Cerebellar nuclear complex (tissue), 1 donor: Measurements from ENCODE around the gene GATA5.

ENCODE experiments used
- DNase-seq, 2 experiments: peaks; one replicate each; lab custom pipeline; 2025; lab: John Stamatoyannopoulos, UW

The GATA5 gene

GRCh38 chr20:62487561-62488354, 12.0 kb upstream of the GATA5 start:
- DNase-seq, result no peak

DNA sequence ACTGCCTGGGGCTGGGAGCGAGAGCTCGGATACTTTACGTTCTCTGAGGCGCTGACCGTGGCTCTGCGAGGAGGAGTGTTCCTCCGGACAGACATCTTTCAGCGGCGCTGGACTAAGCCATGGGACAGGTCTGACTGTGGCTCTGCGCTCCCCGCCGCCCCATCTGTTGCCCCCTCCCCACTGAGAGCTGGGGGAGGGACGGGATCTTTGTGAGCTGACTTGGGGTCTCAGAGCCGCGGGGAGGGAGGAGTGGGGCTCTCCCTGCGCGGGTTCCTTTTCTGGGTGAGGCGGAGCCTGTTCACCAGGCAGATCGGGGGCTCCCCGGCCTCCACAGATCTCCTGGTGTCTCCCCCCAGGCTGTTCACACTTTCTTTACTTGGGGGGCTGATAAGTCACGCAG, 11.3 kb upstream of the GATA5 start:
- no peak for DNase-seq

- no peak for DNase-seq
These were observed 10.7 kb upstream of the GATA5 start for GRCh38 chr20:62486484-62486883.

- DNase-seq, result no peak
These were observed 9.9 kb upstream of the GATA5 start for GRCh38 chr20:62485701-62486089.

- DNase-seq, result no peak
These were observed 9.4 kb upstream of the GATA5 start for GRCh38 chr20:62485062-62485700.

DNA sequence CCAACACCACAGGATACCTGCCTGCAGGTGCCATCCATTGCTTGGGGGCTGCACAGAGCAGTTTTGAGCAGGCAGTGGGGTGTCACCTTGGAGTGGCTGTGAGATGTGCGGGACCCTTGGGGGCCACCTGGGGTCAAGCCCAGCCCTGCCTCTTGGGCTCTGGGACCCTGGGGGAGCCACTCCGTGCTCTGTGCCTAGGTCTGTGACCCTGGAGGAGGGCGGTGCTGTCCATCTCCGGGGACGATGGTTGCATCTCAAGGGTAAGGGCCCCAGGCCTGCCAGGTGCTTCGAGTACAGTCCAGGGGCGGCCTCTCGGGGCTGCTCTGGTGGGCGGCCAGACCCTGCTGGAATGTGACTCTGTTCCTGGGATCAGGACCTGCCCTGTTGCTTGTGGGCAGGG, 8.7 kb upstream of the GATA5 start:
- no peak for DNase-seq

GRCh38 chr20:62483613-62484458, 8.0 kb upstream of the GATA5 start:
- no peak for DNase-seq

GRCh38 chr20:62482974-62483373, 7.2 kb upstream of the GATA5 start:
- no peak for DNase-seq

DNA sequence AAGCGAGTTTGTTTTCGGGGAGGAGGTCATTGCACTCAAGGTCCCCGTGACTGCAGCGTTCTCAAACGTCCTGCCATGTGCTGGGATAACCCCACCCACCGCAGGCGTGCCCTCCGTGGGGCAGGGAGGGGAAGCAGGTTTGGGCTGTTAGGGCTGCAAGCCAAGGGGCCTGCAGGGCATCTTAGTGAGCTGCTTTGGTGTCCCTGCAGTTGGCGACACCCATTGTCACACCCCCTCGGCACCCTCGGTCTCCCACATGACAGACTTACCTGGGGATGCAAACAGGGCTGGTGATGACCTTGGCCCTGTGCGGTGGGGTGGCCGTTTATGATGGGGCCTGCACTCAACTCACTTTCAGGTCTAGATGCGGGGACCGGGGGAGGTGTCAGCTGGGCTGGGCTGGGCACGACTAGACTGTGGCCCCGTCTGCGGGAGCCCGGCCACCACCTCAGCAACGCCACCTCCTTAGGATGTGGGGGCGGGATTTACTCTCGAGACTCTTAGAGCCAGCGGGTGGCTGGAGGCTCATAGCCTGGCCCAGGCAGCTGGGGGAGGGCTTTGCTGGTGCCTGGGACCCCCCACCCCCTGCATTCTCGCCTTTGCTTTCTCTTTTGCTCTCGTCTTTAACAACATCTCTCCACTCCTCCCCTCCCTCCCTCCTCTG, 6.5 kb upstream of the GATA5 start:
- DNase-seq, result no peak

DNA sequence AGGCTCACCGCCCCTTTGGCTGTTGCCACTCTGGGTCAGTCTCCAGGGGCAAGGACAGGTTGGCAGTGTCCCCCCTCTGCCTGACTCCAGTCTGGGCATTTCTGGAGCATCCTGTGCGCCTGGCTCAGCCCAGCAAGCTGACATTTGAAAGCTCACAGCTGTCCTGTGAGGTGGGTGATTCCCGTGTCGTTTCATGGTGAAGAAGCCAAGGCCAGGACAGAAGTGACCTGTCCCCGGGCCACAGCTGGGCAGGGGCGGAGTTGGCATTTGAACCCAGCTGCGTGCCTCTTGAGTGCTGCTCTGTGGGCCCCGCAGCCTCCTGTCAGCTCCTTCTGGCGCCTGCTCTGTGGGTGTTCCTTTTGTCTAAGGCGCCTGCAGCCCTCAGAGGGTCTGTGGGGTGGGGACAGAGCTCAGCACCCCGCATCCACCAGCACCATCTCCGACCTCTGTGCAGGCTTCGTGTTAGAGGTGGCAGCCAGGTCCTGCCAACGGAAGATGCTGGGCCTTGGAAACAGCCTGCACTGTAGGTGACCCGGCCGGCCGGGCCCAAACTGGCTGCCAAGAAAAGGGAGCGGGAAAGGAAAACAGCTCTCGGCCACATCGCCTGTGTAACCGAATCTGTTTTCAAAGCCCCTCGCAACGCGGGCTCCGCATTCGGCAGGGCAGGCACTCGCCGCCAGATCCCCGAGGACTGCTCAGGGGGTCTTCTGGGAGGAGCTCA, 5.8 kb upstream of the GATA5 start:
- no peak for DNase-seq

- no peak for DNase-seq
These were observed 4.5 kb upstream of the GATA5 start for GRCh38 chr20:62480318-62480717.

DNA sequence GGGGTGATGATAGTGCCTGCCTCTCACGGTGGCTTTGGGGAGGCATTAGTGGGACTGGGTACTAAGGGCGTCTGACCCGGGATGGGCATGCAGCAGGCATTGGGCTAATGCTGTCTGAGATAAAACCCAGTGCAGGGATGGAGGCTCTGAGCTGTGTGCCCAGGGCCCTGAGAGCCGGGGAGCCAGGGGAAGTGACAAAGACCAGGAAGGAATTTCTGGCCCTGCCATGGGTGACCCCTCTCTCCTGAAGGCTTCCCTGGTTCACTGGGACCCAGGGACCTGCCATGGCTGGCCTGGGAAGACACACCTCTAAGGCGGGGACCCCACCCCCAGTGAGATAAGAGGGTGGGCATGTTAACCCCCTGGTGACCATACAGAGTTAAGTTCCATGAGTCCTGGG, 3.9 kb upstream of the GATA5 start:
- no peak for DNase-seq

DNA sequence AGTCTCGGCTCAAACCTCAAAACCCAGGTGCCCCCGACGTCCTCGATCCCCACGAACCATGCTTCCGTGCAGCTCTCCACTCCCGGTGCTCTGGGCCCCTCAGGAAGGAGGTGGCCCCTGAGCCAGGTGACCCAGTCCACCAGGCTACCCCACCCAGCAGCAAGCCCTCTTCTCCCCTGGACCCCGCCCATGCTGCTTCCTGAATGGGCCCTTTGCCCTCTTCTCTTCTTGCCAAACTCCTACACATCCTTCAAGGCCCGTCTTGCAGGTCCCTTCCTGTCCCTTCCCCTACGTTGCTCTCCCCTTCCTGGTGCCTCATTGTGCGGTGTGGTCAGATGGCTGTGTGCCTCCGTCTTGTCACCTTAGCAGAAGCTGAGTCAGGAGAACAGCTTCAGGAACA, 3.4 kb upstream of the GATA5 start:
- no peak for DNase-seq

- no peak for DNase-seq
These were observed 2.1 kb upstream of the GATA5 start for GRCh38 chr20:62477669-62478455.

GRCh38 chr20:62476056-62476838, 452 bp upstream of the GATA5 start:
- no peak for DNase-seq

DNA sequence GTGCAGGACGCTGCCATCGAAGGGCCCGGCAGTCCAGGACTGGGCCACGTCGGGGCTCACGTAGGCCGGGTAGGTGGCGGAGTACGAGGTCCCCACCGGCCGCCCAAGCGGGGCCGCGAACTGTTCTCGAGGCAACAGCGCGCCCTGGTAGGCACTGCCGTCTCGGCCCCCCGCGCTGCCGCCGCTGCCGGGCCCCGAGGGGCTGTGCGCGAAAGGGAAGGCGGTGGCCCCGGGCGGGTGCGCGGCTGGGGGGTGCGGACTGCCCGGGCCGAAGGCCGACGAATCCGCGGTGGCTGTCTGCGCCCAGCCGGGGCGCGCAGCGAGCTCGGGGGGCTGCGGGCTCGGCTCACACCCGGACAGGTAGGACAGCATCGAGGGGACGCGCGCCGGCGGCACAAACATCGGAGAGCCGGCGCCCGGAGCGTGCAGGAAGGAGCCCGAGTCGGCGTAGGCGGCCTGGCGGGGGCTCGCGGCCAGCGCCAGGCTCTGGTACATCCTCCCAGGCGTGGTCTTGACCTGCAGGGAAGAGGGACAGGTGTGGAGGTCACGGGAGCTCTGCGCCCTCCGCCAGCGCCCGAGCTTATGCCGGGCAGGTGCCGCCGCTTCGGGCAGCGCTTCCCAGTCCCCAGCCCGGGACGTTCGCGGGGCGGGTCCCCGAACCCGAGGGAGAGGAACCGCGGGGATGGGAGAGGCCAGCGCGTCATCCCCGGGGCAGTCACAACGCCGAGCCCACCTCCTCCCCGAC, 596 bp downstream of the GATA5 start:
- no peak for DNase-seq

- DNase-seq, result no peak
These were observed 1.2 kb downstream of the GATA5 start for GRCh38 chr20:62474604-62475026.

DNA sequence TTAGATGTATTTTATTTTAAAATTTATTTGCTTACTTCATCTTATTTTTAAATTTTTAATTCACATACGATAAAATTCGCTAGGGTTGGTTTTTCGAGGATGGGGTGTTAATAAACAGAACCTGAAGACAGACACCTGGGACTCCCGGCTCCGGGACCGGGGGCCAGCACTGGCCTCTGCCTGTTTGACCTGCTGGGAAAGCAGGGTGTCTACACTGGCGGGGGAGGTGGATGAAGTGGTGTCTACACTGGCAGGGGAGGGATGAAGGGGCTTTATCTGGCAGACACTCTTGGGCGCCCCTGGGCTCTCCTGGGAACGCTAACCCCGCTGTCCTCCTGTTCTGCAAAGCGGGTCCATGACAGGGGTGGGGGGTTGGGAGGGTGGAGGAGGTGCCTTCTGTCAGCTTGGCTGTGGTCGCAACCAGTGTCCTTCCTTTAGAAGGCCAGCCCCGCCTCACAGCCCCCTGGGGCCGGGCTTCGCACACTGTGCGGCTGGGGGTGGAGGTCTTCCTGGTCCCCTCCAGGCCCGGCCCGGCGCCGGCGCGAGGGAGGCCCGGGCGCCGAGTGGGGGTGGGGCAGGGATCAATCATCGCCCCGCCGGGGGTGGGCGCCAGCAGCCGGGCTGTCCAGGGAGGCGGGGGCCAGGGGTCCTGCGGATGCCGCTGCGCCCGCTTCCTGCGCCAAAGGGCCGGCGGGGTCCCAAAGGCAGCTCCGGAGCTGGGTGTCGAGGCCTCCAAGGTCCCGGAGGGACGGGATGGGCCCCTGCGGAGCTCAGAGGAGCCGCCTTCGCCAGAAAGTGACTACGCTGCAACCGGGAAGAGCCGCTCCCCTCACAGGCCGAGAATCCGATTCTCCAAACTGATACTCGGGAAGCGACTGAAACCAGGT, 1.8 kb downstream of the GATA5 start:
- no peak for DNase-seq
